GM19238 (cell line): ENCODE data around the gene ZNF24.

ENCODE experiments used
- DNase-seq: peaks from one replicate; pipeline ENCODE4 v3.0.0; 2011; ENCODE audit warnings: low spot score; ENCODE audit not compliant: insufficient read length

The ZNF24 gene

DNA sequence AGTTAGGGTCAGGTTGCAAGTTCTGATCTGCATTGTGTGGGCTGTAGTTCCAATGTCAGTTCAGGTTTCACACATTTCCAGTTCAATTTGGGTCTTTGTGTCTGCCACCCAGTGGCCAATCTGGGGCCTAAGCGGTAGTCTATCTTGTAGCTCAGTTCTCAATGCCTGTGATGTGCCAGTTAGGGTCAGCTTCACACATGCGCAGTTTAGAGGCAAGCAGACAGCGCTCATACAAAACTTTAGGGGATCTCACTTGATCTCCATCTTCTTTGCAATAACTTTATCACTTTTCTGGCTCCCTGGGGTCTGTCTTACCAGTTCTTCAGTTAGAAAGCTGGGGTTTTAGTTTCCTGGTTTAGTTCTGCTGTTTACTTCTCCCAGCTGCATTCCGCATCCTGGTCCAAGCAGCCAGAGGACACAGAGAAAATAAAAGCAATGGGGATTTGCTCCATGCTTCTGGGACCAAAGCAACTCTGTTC, 11.0 kb upstream of the ZNF24 start:
- DNase-seq, result peak; percentile 35

GRCh38 chr18:35352778-35353177, 8.6 kb upstream of the ZNF24 start:
- DNase-seq, result no peak

DNA sequence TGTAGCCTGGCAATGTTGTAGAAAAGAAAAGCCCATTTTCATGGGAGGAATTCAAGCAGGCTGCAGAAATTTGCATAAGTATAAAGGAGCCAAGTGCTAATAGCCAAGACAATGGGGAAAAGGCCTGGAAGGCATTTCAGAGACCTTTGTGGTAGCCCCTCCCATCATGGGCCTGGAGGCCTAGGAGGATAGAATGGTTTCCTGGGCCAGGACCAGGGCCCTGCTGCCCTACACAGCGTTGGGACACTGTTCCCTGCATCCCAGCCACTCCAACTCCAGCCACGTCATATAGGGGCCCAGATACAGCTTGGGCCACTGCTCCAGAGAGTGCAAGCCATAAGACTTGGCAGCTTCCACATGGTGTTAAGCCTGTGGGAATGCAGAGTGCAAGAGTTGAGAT, 8.1 kb upstream of the ZNF24 start:
- no peak for DNase-seq

DNA sequence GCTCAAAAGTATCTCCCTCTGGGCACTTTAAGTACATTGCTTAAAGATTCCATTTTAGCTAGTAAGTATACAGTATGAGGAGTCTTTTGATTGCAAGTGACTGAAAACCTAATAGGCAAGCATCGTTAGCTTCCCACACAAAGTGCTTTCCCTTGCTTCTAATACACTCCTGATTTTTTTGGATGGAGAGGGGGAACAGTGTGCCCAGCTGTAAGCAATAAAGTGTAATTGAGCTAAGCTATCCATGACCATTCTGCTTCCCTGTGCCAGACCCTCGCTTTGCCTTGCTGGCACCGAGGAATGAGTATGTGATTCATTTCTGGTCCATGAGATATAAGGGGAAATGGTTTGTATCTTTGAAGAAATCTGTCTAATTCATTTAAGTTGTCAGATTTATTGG, 3.8 kb upstream of the ZNF24 start:
- no peak for DNase-seq

GRCh38 chr18:35345950-35346349, 1.7 kb upstream of the ZNF24 start:
- no peak for DNase-seq

- DNase-seq, result peak; percentile 10
These were observed 1.3 kb upstream of the ZNF24 start for GRCh38 chr18:35345460-35345921.

- no peak for DNase-seq
These were observed 678 bp upstream of the ZNF24 start for GRCh38 chr18:35344736-35345459.

DNA sequence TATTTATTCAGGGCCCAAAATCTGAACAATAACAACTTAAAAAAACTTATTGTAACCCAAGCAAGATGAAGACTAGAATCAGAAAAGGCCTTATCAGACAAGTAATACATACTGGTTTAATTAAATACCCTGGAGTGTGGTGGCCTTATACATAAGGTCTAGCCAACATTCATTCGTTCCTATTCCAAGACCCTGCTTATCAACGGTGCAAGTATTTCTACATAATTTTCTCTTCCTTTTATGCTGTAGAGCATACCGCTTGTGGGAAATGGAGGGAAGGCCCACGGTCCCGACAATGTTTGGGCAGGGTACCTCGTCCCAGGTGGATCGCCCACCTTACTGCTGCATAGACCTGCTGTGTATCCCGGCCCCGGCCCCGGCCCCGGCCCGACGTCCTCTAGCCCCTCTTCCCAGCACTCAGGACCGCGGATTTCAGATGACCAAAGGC, 708 bp downstream of the ZNF24 start:
- no peak for DNase-seq

DNA sequence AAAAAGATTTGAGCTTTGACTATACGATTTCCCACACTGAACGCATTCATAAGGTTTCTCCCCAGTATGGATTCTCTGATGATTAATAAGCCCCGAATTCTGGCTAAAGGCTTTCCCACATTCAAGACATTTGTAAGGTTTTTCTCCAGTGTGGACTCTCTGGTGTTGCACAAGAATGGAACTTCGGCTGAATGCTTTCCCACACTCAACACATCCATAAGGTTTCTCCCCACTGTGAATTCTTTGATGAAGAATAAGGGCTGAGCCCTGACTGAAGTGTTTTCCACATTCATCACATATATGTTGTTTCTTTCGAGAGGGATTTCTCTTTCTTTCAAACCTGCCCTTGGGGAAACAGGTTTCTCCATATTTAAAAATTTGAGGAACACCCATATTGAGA, 6.9 kb downstream of the ZNF24 start:
- DNase-seq, result no peak

GRCh38 chr18:35335866-35336265, 8.4 kb downstream of the ZNF24 start:
- DNase-seq, result no peak

DNA sequence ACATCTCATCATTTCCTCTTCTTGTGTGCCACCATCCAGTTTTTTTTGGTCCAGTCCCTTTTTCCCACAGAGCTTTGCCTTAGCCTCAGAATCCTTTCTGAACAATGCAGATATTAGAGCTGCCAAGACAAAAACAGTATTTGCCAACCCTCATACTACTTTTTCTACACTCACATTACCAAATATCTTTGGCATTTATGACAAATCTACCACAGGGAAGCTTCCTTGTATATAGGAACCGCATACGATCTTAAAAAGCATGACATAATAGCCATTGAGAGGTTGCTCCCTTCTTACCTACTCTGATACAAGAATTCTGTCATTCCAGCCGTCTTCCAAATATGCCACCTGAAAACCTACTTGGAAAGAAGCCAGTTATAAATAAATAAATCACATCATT, 9.4 kb downstream of the ZNF24 start:
- no peak for DNase-seq

- no peak for DNase-seq
These were observed 10.0 kb downstream of the ZNF24 start for GRCh38 chr18:35334212-35334611.

DNA sequence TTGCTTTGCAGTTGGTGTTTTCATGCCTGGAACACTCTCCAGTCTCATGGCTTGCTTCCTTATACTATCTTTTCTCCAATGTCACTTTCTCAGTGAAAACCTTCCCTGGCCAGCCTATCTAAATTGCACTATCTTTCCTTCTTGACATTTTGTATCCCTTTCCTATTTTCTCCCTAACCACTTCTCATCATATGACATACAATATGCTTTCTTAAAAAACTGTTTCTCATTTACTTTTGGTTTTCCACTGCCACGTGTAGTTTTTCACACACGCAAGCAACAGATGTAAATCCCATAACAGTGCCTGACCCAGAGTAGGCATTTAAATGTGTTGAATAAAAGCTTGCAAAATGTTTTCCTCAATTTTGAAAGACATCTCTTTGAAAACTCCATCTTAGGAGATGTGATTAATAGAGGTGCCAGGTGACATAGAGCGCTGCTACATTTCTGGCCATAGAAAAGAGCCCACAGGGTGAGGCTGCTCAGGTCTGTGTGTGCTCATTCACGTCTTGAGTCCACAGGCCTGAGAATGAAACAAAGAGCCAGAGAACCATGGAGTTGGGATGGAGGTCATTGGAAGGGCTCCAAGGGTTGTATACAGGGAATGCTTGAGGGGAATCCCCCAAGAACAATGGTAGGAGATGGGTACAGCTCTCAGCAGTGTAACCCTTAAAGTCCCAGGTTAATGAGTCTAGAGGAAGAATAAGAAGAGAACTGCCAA, 12.7 kb downstream of the ZNF24 start:
- DNase-seq, result no peak

- no peak for DNase-seq
These were observed 15.4 kb downstream of the ZNF24 start for GRCh38 chr18:35328868-35329267.

DNA sequence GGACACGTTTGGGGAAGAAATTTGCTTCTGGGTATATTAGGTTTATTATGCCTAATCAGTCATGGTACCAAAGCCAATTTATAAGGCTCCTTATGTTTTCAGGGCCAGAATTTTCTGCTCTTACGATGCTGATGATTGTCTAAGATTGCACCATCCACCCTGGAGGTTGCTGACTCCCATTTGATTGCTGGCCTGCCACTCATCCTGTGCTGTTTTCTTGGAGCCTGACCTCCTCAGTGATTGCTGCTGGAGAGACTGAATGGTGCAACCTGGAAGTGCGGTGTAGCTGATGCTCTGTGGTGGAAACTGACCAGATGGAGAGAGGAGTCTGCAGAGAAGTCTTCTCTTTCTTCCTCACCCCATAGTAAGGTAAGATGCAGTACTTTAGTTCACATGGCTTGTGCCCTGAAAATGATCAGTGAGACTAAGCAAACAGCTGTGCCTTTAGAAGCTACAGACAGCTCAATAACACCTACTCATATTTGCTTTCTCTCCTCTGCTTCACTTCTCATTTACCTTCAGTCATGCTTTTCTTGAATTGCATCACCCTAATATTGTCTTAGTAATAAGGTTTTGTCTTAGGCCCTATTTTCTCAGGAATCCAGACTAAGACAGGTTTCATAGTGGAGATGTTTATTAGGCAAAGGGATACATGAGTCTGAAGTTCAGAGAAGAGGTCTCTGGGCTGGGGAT, 17.4 kb downstream of the ZNF24 start:
- no peak for DNase-seq

DNA sequence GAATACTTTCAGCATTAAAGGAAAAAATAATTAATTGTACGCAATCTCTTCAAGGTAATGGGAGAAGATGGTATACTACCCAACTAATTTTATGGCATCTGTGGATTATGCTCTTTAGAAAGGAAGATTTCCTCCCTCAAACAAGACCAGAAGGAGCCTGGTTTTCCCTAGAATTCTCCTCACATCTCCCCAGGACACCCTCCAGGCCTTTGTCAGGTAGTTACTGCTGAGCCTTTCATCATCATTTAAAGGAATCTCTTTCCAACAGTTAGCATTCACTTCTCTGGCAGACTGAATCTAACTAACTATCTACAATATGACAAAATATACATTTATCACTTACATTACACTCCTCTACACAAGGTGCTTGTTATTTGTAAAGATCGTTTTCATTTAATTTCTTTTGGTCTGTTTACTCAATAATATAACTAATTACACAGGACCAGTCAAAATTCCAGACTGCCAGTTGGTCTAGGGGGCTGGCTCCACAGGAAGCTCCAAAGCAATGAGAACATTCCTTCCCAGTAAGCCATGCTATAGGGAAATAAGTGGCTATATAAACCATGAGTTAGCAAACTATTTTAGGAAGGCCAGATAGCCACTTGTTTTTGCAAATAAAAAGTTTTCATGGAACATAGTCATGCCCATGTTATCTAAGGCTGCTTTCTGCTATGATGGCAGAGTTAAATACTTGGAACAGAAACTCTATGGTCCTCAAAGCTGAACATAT, 19.1 kb downstream of the ZNF24 start:
- DNase-seq, result no peak

DNA sequence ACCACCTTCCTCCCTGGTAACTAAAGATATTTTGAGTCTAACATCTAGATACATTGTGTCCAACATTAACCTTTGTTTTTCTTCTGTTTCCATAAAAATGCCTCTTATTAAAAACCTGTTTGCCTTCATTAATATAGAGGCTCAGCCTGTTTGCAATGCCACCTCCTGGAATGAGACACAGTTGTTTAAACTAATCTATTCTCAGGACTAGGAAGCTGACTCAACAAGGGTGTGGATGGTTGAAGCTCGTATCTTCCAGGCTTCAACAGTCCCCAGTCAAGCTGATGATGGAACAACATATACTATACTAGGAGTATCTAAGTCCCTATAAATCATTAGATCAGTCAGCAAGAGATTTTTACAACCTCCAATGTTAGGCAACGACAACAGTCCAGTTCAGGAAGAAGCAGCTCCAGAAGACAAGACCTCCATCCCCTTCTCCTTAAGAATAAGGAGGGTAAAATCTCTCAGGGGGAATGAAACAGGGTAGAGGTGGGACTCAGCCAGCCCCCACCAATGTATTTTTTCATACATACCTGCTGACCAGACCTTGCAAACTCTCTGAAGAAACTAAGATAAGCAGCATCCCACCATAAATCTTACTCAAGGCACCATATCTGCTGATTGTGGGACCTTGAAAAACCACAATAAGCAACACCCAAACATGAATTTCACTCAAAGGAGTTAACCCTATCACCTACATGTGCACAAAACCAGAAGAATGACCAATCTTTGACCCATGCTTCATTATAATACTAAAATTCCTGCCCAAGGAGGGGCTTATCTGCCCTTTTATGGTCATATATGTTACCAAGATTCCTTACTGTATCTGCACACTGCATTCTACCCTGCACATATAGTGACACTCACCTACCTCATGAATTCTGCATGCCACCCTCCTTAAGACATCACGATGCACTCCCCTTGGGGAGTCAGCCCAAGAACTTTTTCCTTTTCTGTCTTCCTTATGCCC, 21.4 kb downstream of the ZNF24 start:
- no peak for DNase-seq

DNA sequence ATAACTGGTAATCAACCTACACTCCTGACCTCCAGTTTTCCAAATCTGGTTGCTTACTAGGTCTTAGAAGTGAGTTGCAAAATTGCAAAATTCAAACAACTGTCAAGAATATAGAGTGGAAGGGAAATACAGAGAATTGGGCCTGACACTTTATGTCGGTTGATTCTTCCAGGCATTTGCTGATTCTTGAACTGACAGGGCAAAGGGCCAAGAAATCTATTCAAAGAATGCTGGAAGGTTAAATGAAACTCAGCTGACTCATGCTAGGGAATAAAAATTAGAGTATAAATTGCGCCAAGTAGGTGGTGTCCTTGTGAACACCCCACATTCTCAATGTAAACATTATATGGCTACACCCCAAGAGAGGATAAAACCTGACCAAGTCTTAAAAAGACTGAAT, 32.7 kb downstream of the ZNF24 start:
- no peak for DNase-seq

GRCh38 chr18:35306588-35307250, 37.5 kb downstream of the ZNF24 start:
- no peak for DNase-seq

DNA sequence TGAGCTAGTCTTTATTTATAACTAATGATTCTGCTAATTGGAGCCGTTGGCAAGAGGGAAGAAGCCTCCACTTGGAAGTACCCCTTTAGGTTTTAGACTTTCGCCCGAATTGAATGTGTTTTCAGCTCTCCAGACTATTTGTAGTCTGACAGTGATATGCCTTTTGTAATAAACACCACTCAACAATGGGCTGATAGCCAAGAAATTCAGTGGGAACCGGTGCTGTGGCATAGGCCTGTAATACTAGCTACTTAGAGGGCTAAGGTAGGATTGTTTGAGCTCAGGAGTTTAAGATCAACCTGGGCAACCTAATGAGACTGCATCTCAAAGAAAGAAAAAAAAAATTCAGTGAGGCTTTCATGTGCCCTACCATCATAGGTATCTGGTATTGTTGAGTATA, 40.6 kb downstream of the ZNF24 start:
- no peak for DNase-seq
